ENCODE measurements around the gene ARHGAP6. TPM values are rescaled to one million over a fixed set of nuclear protein-coding genes. Genes with fewer than 3 reads are reported as not detected.

The ARHGAP6 gene
- total RNA-seq, 1 experiment from 2014 or later, result 0.50 TPM

GRCh38 chrX:11450354-11450753, 215.4 kb downstream of the ARHGAP6 start:
- no peak overlapping the region for H3K4me3 ChIP-seq (ENCODE audit: low read depth, low read length)
- no TSS peak for BruUV-seq (replicated peaks)
- POLR2A ChIA-PET, result no interaction called here
- CTCF ChIA-PET, result no interaction called here
- Mint-ChIP-seq H3K9me3 (ENCODE audit: unreplicated experiment) (no peaks in the 10 kb centered on the region), H3K36me3 (ENCODE audit: insufficient read depth, unreplicated experiment) (no peaks in the 10 kb centered on the region), H3K4me1 (ENCODE audit: low read depth, unreplicated experiment) (peaks cover 6% of the 10 kb centered on the region), H3K27me3 (ENCODE audit: insufficient read depth, unreplicated experiment) (no peaks in the 10 kb centered on the region), H3K4me3 (ENCODE audit: unreplicated experiment) (no peak overlapping the region), H3K27ac (ENCODE audit: unreplicated experiment) (no peak overlapping the region)
- no peaks in the 10 kb centered on the region for H3K27me3 ChIP-seq (replicated peaks; ENCODE audit: control insufficient read depth, insufficient read depth, low read length)
- TF ChIP-seq CTCF (IDR thresholded peaks at IDR 0.05; ENCODE audit: insufficient read depth in 1 of 2, low read depth in 1 of 2, low read length in 1 of 2, severe bottlenecking in 1 of 2, unreplicated experiment in 1 of 2), result no peak
- no peaks in the 10 kb centered on the region for H3K36me3 ChIP-seq (ENCODE audit: control insufficient read depth, insufficient read depth, low read length)
- DNase-seq, result no peak
- no peaks in the 10 kb centered on the region for H3K4me1 ChIP-seq
- intact Hi-C loops (cut with micrococcal nuclease; ENCODE audit: unreplicated experiment), result no loop called here
- H3K9me3 ChIP-seq, result no peaks in the 10 kb centered on the region

GRCh38 chrX:11449613-11450012, 216.1 kb downstream of the ARHGAP6 start:
- Histone ChIP-seq H3K4me3 (ENCODE audit: low read depth, low read length) (no peak overlapping the region), H3K36me3 (ENCODE audit: control insufficient read depth, insufficient read depth, low read length) (no peaks in the 10 kb centered on the region), H3K4me1 (no peaks in the 10 kb centered on the region), H3K9me3 (no peaks in the 10 kb centered on the region), H3K27me3 (replicated peaks; ENCODE audit: control insufficient read depth, insufficient read depth, low read length) (no peaks in the 10 kb centered on the region)
- Mint-ChIP-seq H3K27ac (ENCODE audit: unreplicated experiment) (no peak overlapping the region), H3K4me3 (ENCODE audit: unreplicated experiment) (no peak overlapping the region), H3K4me1 (ENCODE audit: low read depth, unreplicated experiment) (peaks cover 6% of the 10 kb centered on the region), H3K36me3 (ENCODE audit: insufficient read depth, unreplicated experiment) (no peaks in the 10 kb centered on the region), H3K27me3 (ENCODE audit: insufficient read depth, unreplicated experiment) (no peaks in the 10 kb centered on the region), H3K9me3 (ENCODE audit: unreplicated experiment) (no peaks in the 10 kb centered on the region)
- intact Hi-C loops (cut with micrococcal nuclease; ENCODE audit: unreplicated experiment), result no loop called here
- BruUV-seq (replicated peaks), result no TSS peak
- DNase-seq, result no peak
- TF ChIP-seq CTCF (IDR thresholded peaks at IDR 0.05; ENCODE audit: insufficient read depth in 1 of 2, low read depth in 1 of 2, low read length in 1 of 2, severe bottlenecking in 1 of 2, unreplicated experiment in 1 of 2), result no peak
- ChIA-PET POLR2A (no interaction called here), CTCF (no interaction called here)

- POLR2A ChIA-PET, result no interaction called here
- no TSS peak for BruUV-seq (replicated peaks)
These were observed 218.3 kb downstream of the ARHGAP6 start for GRCh38 chrX:11447418-11447817.

More at GRCh38 chrX:11447418-11447817, 218.3 kb downstream of the ARHGAP6 start:
- Mint-ChIP-seq H3K27me3 (ENCODE audit: insufficient read depth, unreplicated experiment) (no peaks in the 10 kb centered on the region), H3K36me3 (ENCODE audit: insufficient read depth, unreplicated experiment) (no peaks in the 10 kb centered on the region), H3K4me1 (ENCODE audit: low read depth, unreplicated experiment) (peaks cover 6% of the 10 kb centered on the region), H3K4me3 (ENCODE audit: unreplicated experiment) (no peak overlapping the region), H3K27ac (ENCODE audit: unreplicated experiment) (no peak overlapping the region), H3K9me3 (ENCODE audit: unreplicated experiment) (no peaks in the 10 kb centered on the region)
- H3K9me3 ChIP-seq, result no peaks in the 10 kb centered on the region
- no peak for DNase-seq
- CTCF ChIA-PET, result no interaction called here
- no peak for TF ChIP-seq CTCF (IDR thresholded peaks at IDR 0.05; ENCODE audit: insufficient read depth in 1 of 2, low read depth in 1 of 2, low read length in 1 of 2, severe bottlenecking in 1 of 2, unreplicated experiment in 1 of 2)
- H3K27me3 ChIP-seq (replicated peaks; ENCODE audit: control insufficient read depth, insufficient read depth, low read length), result no peaks in the 10 kb centered on the region
- intact Hi-C loops (cut with micrococcal nuclease; ENCODE audit: unreplicated experiment), result no loop called here
- no peaks in the 10 kb centered on the region for H3K4me1 ChIP-seq
- no peak overlapping the region for H3K4me3 ChIP-seq (ENCODE audit: low read depth, low read length)
- no peaks in the 10 kb centered on the region for H3K36me3 ChIP-seq (ENCODE audit: control insufficient read depth, insufficient read depth, low read length)
